PFSK-1 (cell line): ENCODE results near the gene ACTN1.

Source experiments
- FOXP2 ChIP-seq: optimal IDR thresholded peaks from 2 replicates; pipeline ENCODE3; 2011; ENCODE audit warnings: borderline replicate concordance, control low read depth, inconsistent platforms; ENCODE audit not compliant: insufficient read depth; ENCODE audit errors: extremely low read length, extremely low read depth
- POLR2AphosphoS5 ChIP-seq: IDR thresholded peaks from 2 replicates; pipeline ENCODE4 v1.6.1; 2012; ENCODE audit warnings: low read depth, mild to moderate bottlenecking, control low read depth, low read length, moderate library complexity
- REST ChIP-seq, 2 experiments: IDR thresholded peaks; 2 replicates each; pipeline versions ENCODE4 v1.6.1 to v1.8.0; 2011 to 2012; ENCODE audit warnings: low read depth in 2 of 2, low read length in 2 of 2, control low read depth in 1 of 2, inconsistent platforms in 1 of 2, mild to moderate bottlenecking in 1 of 2, moderate library complexity in 1 of 2; ENCODE audit not compliant: insufficient read depth in 1 of 2
- SIN3A ChIP-seq: IDR thresholded peaks from 2 replicates; pipeline ENCODE4 v1.6.1; 2012; ENCODE audit warnings: mild to moderate bottlenecking, low read length, moderate library complexity, borderline replicate concordance; ENCODE audit not compliant: insufficient read depth
- TAF1 ChIP-seq: IDR thresholded peaks from 2 replicates; pipeline ENCODE4 v1.6.1; 2012; ENCODE audit warnings: low read length, control low read depth, borderline replicate concordance; ENCODE audit not compliant: insufficient read depth

- TF ChIP-seq TAF1: no peak
- no peak for TF ChIP-seq REST (IDR thresholded peaks at IDR 0.05; ENCODE audit: insufficient read depth in 1 of 2, low read depth in 2 of 2, low read length in 2 of 2)
- no peak for TF ChIP-seq POLR2AphosphoS5
- no peak for TF ChIP-seq SIN3A
- no peak for TF ChIP-seq FOXP2
Observed at GRCh38 chr14:68971411-68972035, 7.6 kb downstream of the ACTN1 start.
